HEK293 (cell line): ENCODE results near the gene CA11.

ENCODE experiments used
- CTCF ChIA-PET: fragments of 350-600 bp; formaldehyde crosslinking; extraction: SDS; loops from one replicate; lab custom pipeline; 2021; ENCODE audit warnings: antibody characterized with exemption; lab: Yijun Ruan, JAX
- POLR2A ChIA-PET: fragments of 300-600 bp; formaldehyde crosslinking; extraction: SDS; loops from one replicate; lab custom pipeline; 2020; ENCODE audit warnings: antibody characterized with exemption, inconsistent platforms; lab: Yijun Ruan, JAX
- H3K27ac ChIP-seq: fragments of 200-500 bp; sonication (Bioruptor generic); 2 replicates; pipeline ENCODE4 v1.5.1; 2014; ENCODE audit warnings: low read depth, low read length, control low read depth, inconsistent platforms; ENCODE audit errors: extremely low read depth
- H3K36me3 ChIP-seq, 2 experiments: fragments of 200-500 bp in 1 of 2; sonication (Bioruptor generic) in 1 of 2; 1 replicate in 1 of 2; 2 replicates in 1 of 2; pipeline ENCODE4 v1.5.1; 2014 to 2017; ENCODE audit warnings: inconsistent platforms in 2 of 2, low read length in 2 of 2; ENCODE audit not compliant: control insufficient read depth in 2 of 2, insufficient read depth in 1 of 2
- H3K4me1 ChIP-seq: fragments of 200-500 bp; sonication (Bioruptor generic); 2 replicates; pipeline ENCODE4 v1.5.1; 2014; ENCODE audit warnings: mild to moderate bottlenecking, low read length, inconsistent platforms; ENCODE audit not compliant: control insufficient read depth, insufficient read depth
- H3K4me3 ChIP-seq: 2 replicates; pipeline ENCODE4 v1.5.1; 2011; ENCODE audit warnings: low read depth, mild to moderate bottlenecking, control low read depth, low read length, moderate library complexity
- H3K9me3 ChIP-seq: fragments of 200-500 bp; sonication (Bioruptor generic); 2 replicates; pipeline ENCODE4 v1.5.1; 2014; ENCODE audit warnings: low read depth, low read length, inconsistent platforms; ENCODE audit not compliant: control insufficient read depth, insufficient read depth
- SP2 ChIP-seq: fragments of 450-650 bp; formaldehyde crosslinking; IDR thresholded peaks from 2 replicates; pipeline ENCODE4 v1.5.1; 2016; ENCODE audit warnings: missing biosample characterization, missing genetic modification characterization
- ZBTB17 ChIP-seq: fragments of 450-650 bp; formaldehyde crosslinking; IDR thresholded peaks from 2 replicates; pipeline ENCODE4 v1.5.1; 2016; ENCODE audit warnings: missing biosample characterization, missing genetic modification characterization
- ZFP69B ChIP-seq: fragments of 450-650 bp; formaldehyde crosslinking; IDR thresholded peaks from 2 replicates; pipeline ENCODE4 v1.5.1; 2016; ENCODE audit warnings: missing biosample characterization, missing genetic modification characterization
- ZNF121 ChIP-seq: fragments of 450-650 bp; formaldehyde crosslinking; IDR thresholded peaks from 2 replicates; pipeline ENCODE4 v1.5.1; 2016; ENCODE audit warnings: missing biosample characterization, missing genetic modification characterization
- ZNF221 ChIP-seq: fragments of 450-650 bp; formaldehyde crosslinking; IDR thresholded peaks from 2 replicates; pipeline ENCODE4 v1.5.1; 2017; ENCODE audit warnings: missing biosample characterization, missing genetic modification characterization, borderline replicate concordance
- ZNF223 ChIP-seq: fragments of 450-650 bp; formaldehyde crosslinking; IDR thresholded peaks from 2 replicates; pipeline ENCODE4 v1.5.1; 2016; ENCODE audit warnings: missing biosample characterization, missing genetic modification characterization
- ZNF350 ChIP-seq: fragments of 450-650 bp; formaldehyde crosslinking; IDR thresholded peaks from 2 replicates; pipeline ENCODE4 v1.5.0; 2017; ENCODE audit warnings: missing biosample characterization, mild to moderate bottlenecking, missing genetic modification characterization
- ZNF513 ChIP-seq: fragments of 450-650 bp; IDR thresholded peaks from 2 replicates; pipeline ENCODE4 v1.5.1; 2018; ENCODE audit warnings: missing biosample characterization, missing genetic modification characterization
- ZNF521 ChIP-seq: fragments of 450-650 bp; formaldehyde crosslinking; IDR thresholded peaks from 2 replicates; pipeline ENCODE4 v1.5.1; 2017; ENCODE audit warnings: missing biosample characterization, mild to moderate bottlenecking, missing genetic modification characterization
- ZNF529 ChIP-seq: fragments of 450-650 bp; formaldehyde crosslinking; IDR thresholded peaks from 2 replicates; pipeline ENCODE4 v1.5.1; 2017; ENCODE audit warnings: missing genetic modification characterization, missing biosample characterization; ENCODE audit not compliant: insufficient replicate concordance
- ZNF707 ChIP-seq: fragments of 450-650 bp; formaldehyde crosslinking; IDR thresholded peaks from 2 replicates; pipeline ENCODE4 v1.5.1; 2016; ENCODE audit warnings: missing biosample characterization, missing genetic modification characterization
- ZNF768 ChIP-seq: fragments of 450-650 bp; formaldehyde crosslinking; IDR thresholded peaks from 2 replicates; pipeline ENCODE4 v1.5.1; 2018; ENCODE audit warnings: missing biosample characterization, mild to moderate bottlenecking, missing genetic modification characterization
- TF ChIP-seq, protein P1 (sequence below): fragments of 450-650 bp; formaldehyde crosslinking; IDR thresholded peaks from 2 replicates; pipeline ENCODE4; 2016; ENCODE audit warnings: missing biosample characterization, missing genetic modification characterization

Gene CA11

GRCh38 chr19:48618278-48618915 lies 27.6 kb downstream of the CA11 start:
- Histone ChIP-seq H3K27ac (peak overlapping the region; percentile 100), H3K4me1 (peaks cover 30% of the 10 kb centered on the region), H3K4me3 (peak overlapping the region; percentile 76), H3K9me3 (no peaks in the 10 kb centered on the region), H3K36me3 (peaks cover 14 to 43% of the 10 kb centered on the region in 2 experiments)
- ChIA-PET POLR2A (interaction anchor here (0.6 to 2.0 kb wide), 38 partner anchors 9 to 449 kb away, joined by 3 to 97 read pairs (median 6); partner anchors contain the start of genes CA11, DBP, IZUMO1 and LIG1), CTCF (interaction anchor here (0.5 to 1.8 kb wide), 6 partner anchors 9 to 352 kb away, joined by 3 to 13 read pairs (median 4); no protein-coding TSS in a partner anchor)
- TF ChIP-seq ZNF121 (tag by site-specific recombination) (0 out of 2 replicates have a peak, but pooled peaks have one; percentile 39), SP2 (tag by site-specific recombination) (no peak), ZNF223 (tag by site-specific recombination) (no peak)

- peak overlapping the region; percentile 76 for H3K4me3 ChIP-seq
- H3K4me1 ChIP-seq = peaks cover 27% of the 10 kb centered on the region
- TF ChIP-seq ZNF707 (no peak), ZNF350 (tag by site-specific recombination) (no peak), ZNF521 (no peak), ZFP69B (tag by site-specific recombination) (no peak), ZNF513 (no peak), ZNF529 (no peak), ZNF221 (tag by site-specific recombination) (no peak)
- TF ChIP-seq, protein P1, sequence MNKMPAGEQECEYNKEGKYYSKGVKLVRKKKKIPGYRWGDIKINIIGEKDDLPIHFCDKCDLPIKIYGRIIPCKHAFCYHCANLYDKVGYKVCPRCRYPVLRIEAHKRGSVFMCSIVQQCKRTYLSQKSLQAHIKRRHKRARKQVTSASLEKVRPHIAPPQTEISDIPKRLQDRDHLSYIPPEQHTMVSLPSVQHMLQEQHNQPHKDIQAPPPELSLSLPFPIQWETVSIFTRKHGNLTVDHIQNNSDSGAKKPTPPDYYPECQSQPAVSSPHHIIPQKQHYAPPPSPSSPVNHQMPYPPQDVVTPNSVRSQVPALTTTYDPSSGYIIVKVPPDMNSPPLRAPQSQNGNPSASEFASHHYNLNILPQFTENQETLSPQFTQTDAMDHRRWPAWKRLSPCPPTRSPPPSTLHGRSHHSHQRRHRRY (tag by site-specific recombination) = no peak
- H3K36me3 ChIP-seq = peaks cover 14 to 41% of the 10 kb centered on the region in 2 experiments
- POLR2A ChIA-PET = interaction anchor here (0.6 to 3.8 kb wide), 8 partner anchors 8 to 97 kb away, joined by 3 to 25 read pairs (median 4); partner anchors contain the start of gene CA11
- CTCF ChIA-PET = interaction anchor here (0.5 to 1.8 kb wide), 9 partner anchors 9 to 611 kb away, joined by 3 to 13 read pairs (median 3); no protein-coding TSS in a partner anchor
- H3K9me3 ChIP-seq = no peaks in the 10 kb centered on the region
- H3K27ac ChIP-seq = peak overlapping the region; percentile 100
Observed at GRCh38 chr19:48617146-48617937, 28.6 kb downstream of the CA11 start.

DNA sequence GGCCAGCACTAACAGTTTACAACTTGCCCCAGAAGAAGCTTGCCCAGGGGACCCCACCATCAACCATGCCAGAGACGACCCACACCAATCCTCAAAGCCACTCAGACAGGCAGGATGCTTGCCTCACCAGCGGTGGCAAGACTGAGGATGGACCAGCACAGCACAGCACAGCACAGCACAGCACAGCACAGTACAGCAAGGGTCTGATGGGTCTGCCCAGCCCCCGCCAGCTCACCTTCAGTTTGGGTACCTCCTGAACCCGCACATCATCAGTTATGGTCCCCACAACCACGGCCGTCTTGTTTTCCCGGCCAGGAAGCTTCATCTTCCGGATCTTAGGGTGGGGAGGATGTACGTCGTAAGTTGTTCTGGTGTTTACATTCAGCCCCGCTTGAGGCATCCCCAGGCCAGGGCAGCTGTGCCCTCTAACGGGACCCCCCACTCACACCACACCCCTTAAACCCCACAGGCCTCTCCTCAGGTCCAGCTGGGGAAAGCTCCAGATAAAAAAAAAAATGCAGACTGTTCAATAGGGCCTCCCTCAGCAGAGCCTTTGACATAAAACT lies 29.4 kb downstream of the CA11 start:
- peaks cover 27% of the 10 kb centered on the region for H3K4me1 ChIP-seq
- no peak overlapping the region for H3K4me3 ChIP-seq
- peaks cover 14 to 40% of the 10 kb centered on the region in 2 experiments for H3K36me3 ChIP-seq
- peak overlapping the region; percentile 100 for H3K27ac ChIP-seq
- H3K9me3 ChIP-seq = no peaks in the 10 kb centered on the region
- CTCF ChIA-PET = interaction anchor here (0.7 to 1.5 kb wide), 5 partner anchors 19 to 179 kb away, joined by 3 to 13 read pairs (median 4); no protein-coding TSS in a partner anchor
- POLR2A ChIA-PET = interaction anchor here (0.8 to 3.8 kb wide), 5 partner anchors 7 to 17 kb away, joined by 3 to 28 read pairs (median 11); no protein-coding TSS in a partner anchor
- no peak for TF ChIP-seq ZBTB17 (tag by site-specific recombination)
- TF ChIP-seq ZNF768 (tag by site-specific recombination) = peak; percentile 76; the same call in 1 of the 2 replicates
- TF ChIP-seq ZNF121 (tag by site-specific recombination) = 0 out of 2 replicates have a peak, but pooled peaks have one; percentile 19
